ENCODE data around the gene YDJC. TPM values are rescaled to one million over a fixed set of nuclear protein-coding genes. Genes with fewer than 3 reads are reported as not detected.

The YDJC gene
- total and polyA plus RNA-seq, 9 of the 15 experiments (the other 6 are each of a cell fraction or from before 2014, with no cell fraction given) = 13.5 to 871 (median 164) TPM

DNA sequence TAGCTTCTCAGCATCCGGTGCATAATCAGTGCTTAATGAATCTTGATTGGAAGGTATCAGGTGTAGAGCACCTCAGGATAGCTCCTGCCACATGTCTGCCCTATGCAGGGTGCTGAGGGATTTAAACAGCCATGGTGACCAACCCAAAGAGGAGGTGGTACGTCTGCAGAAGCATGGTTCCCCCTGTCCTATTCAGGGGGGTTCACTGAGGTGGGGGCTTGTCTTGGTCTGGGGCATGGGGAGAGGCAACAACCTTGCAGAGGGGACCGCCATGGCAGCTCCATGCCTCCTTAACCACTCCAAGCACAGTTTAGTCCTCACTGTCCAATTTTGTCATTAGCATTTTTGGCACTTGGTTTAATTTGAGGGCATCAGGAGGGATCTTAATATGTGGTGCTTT lies 37.4 kb downstream of the YDJC start (continued):
- TF ChIP-seq, protein P1, sequence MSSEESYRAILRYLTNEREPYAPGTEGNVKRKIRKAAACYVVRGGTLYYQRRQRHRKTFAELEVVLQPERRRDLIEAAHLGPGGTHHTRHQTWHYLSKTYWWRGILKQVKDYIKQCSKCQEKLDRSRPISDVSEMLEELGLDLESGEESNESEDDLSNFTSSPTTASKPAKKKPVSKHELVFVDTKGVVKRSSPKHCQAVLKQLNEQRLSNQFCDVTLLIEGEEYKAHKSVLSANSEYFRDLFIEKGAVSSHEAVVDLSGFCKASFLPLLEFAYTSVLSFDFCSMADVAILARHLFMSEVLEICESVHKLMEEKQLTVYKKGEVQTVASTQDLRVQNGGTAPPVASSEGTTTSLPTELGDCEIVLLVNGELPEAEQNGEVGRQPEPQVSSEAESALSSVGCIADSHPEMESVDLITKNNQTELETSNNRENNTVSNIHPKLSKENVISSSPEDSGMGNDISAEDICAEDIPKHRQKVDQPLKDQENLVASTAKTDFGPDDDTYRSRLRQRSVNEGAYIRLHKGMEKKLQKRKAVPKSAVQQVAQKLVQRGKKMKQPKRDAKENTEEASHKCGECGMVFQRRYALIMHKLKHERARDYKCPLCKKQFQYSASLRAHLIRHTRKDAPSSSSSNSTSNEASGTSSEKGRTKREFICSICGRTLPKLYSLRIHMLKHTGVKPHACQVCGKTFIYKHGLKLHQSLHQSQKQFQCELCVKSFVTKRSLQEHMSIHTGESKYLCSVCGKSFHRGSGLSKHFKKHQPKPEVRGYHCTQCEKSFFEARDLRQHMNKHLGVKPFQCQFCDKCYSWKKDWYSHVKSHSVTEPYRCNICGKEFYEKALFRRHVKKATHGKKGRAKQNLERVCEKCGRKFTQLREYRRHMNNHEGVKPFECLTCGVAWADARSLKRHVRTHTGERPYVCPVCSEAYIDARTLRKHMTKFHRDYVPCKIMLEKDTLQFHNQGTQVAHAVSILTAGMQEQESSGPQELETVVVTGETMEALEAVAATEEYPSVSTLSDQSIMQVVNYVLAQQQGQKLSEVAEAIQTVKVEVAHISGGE (CRISPR knock-in tag; IDR thresholded peaks at IDR 0.05) = no peak
- TF ChIP-seq, protein P2, sequence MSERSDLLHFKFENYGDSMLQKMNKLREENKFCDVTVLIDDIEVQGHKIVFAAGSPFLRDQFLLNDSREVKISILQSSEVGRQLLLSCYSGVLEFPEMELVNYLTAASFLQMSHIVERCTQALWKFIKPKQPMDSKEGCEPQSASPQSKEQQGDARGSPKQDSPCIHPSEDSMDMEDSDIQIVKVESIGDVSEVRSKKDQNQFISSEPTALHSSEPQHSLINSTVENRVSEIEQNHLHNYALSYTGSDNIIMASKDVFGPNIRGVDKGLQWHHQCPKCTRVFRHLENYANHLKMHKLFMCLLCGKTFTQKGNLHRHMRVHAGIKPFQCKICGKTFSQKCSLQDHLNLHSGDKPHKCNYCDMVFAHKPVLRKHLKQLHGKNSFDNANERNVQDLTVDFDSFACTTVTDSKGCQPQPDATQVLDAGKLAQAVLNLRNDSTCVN (CRISPR knock-in tag; IDR thresholded peaks at IDR 0.05) = no peak
- TF ChIP-seq ZNF12 (CRISPR knock-in tag; IDR thresholded peaks at IDR 0.05) (no peak), IRF2 (CRISPR knock-in tag; IDR thresholded peaks at IDR 0.05) (no peak), GTF2F1 (IDR thresholded peaks at IDR 0.05; ENCODE audit: low read depth, low read length) (no peak), ZNF830 (CRISPR knock-in tag; IDR thresholded peaks at IDR 0.05) (0 out of 2 replicates have a peak, but pooled peaks have one; percentile 66), LCOR (CRISPR knock-in tag; IDR thresholded peaks at IDR 0.05) (no peak), MAZ (CRISPR knock-in tag; conservative IDR thresholded peaks at IDR 0.05 in 1 of 2, IDR thresholded peaks at IDR 0.05 in 1 of 2) (no peak), NR2F6 (CRISPR knock-in tag; IDR thresholded peaks at IDR 0.05) (no peak), YBX1 (IDR thresholded peaks at IDR 0.05) (no peak), ZNF408 (CRISPR knock-in tag; IDR thresholded peaks at IDR 0.05; ENCODE audit: low read depth) (no peak), PPARD (CRISPR knock-in tag; IDR thresholded peaks at IDR 0.05) (0 out of 2 replicates have a peak, but pooled peaks have one; percentile 24)
- TF ChIP-seq, protein P3, sequence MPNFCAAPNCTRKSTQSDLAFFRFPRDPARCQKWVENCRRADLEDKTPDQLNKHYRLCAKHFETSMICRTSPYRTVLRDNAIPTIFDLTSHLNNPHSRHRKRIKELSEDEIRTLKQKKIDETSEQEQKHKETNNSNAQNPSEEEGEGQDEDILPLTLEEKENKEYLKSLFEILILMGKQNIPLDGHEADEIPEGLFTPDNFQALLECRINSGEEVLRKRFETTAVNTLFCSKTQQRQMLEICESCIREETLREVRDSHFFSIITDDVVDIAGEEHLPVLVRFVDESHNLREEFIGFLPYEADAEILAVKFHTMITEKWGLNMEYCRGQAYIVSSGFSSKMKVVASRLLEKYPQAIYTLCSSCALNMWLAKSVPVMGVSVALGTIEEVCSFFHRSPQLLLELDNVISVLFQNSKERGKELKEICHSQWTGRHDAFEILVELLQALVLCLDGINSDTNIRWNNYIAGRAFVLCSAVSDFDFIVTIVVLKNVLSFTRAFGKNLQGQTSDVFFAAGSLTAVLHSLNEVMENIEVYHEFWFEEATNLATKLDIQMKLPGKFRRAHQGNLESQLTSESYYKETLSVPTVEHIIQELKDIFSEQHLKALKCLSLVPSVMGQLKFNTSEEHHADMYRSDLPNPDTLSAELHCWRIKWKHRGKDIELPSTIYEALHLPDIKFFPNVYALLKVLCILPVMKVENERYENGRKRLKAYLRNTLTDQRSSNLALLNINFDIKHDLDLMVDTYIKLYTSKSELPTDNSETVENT (CRISPR knock-in tag; IDR thresholded peaks at IDR 0.05) = peak; percentile 72; the same call in 1 of the 2 replicates

All from K562 (cell line).